Erythroblast (primary cell): Measurements from ENCODE around the gene CEP350.

ENCODE experiments used
- GATA1 ChIP-seq: IDR thresholded peaks from 2 replicates; pipeline ENCODE4 v1.6.1; 2011; ENCODE audit warnings: low read depth, mild to moderate bottlenecking, control low read depth, low read length, moderate library complexity
- POLR2A ChIP-seq: IDR thresholded peaks from 2 replicates; pipeline ENCODE4 v1.6.1; 2011; ENCODE audit warnings: mild to moderate bottlenecking, low read length

- TF ChIP-seq POLR2A (no peak), GATA1 (no peak)
These were observed 18.8 kb downstream of the CEP350 start for GRCh38 chr1:179973198-179974110.
